HepG2 (cell line): ENCODE measurements around the gene PA2G4. TPM values are rescaled to one million over a fixed set of nuclear protein-coding genes. Genes with fewer than 3 reads are reported as not detected.

ENCODE experiments used
- ARID3A ChIP-seq: IDR thresholded peaks from 2 replicates; pipeline ENCODE4 v1.6.1; 2012; ENCODE audit warnings: low read depth, low read length, improper control_type of control experiment
- ATF3 ChIP-seq: sonication (generic); formaldehyde crosslinking; IDR thresholded peaks from 2 replicates; pipeline ENCODE4 v1.4.0; 2020; ENCODE audit warnings: missing genetic modification reagents
- ATF5 ChIP-seq: sonication (generic); formaldehyde crosslinking; IDR thresholded peaks from 2 replicates; pipeline ENCODE4 v1.4.0; 2020; ENCODE audit warnings: mild to moderate bottlenecking, low read depth, missing genetic modification reagents
- CERS6 ChIP-seq: sonication (generic); formaldehyde crosslinking; IDR thresholded peaks from 2 replicates; pipeline ENCODE4 v1.5.0; 2020; ENCODE audit warnings: missing genetic modification reagents
- DPF2 ChIP-seq: sonication (generic); formaldehyde crosslinking; IDR thresholded peaks from 2 replicates; pipeline ENCODE4 v1.4.0; 2020; ENCODE audit warnings: mild to moderate bottlenecking, low read depth, missing genetic modification reagents, borderline replicate concordance
- E2F1 ChIP-seq: sonication (generic); formaldehyde crosslinking; IDR thresholded peaks from 2 replicates; pipeline ENCODE4 v1.5.0; 2020; ENCODE audit warnings: missing genetic modification reagents
- ELF1 ChIP-seq: sonication (generic); formaldehyde crosslinking; IDR thresholded peaks from 2 replicates; pipeline ENCODE4 v1.4.0; 2020; ENCODE audit warnings: missing genetic modification reagents
- FOXK2 ChIP-seq: fragments of 450-650 bp; IDR thresholded peaks from 2 replicates; pipeline ENCODE4 v1.6.1; 2016
- MBD4 ChIP-seq: IDR thresholded peaks from 2 replicates; pipeline ENCODE4 v1.6.1; 2012; ENCODE audit warnings: low read length, inconsistent platforms, borderline replicate concordance
- MED1 ChIP-seq: sonication (generic); formaldehyde crosslinking; IDR thresholded peaks from 2 replicates; pipeline ENCODE4 v1.4.0; 2020; ENCODE audit warnings: missing genetic modification reagents
- MZF1 ChIP-seq: sonication (generic); formaldehyde crosslinking; IDR thresholded peaks from 2 replicates; pipeline ENCODE4 v1.8.1; 2023; ENCODE audit warnings: mild to moderate bottlenecking, missing genetic modification reagents, borderline replicate concordance
- SALL2 ChIP-seq: sonication (generic); formaldehyde crosslinking; IDR thresholded peaks from 2 replicates; pipeline ENCODE4 v1.8.1; 2023; ENCODE audit warnings: mild to moderate bottlenecking, missing genetic modification reagents, inconsistent platforms
- TARDBP ChIP-seq: sonication (generic); formaldehyde crosslinking; IDR thresholded peaks from 2 replicates; pipeline ENCODE4 v1.8.0; 2022; ENCODE audit warnings: mild to moderate bottlenecking, missing genetic modification reagents
- TFDP1 ChIP-seq: IDR thresholded peaks from 2 replicates; pipeline ENCODE4 v1.6.1; 2016; ENCODE audit warnings: missing compliant biosample characterization, missing genetic modification reagents, borderline replicate concordance
- TMF1 ChIP-seq: sonication (generic); formaldehyde crosslinking; IDR thresholded peaks from 2 replicates; pipeline ENCODE4 v1.8.1; 2022; ENCODE audit warnings: low read depth, missing genetic modification reagents
- ZNF205 ChIP-seq: IDR thresholded peaks from 2 replicates; pipeline ENCODE4 v1.6.1; 2018; ENCODE audit warnings: missing biosample characterization, missing genetic modification reagents
- ZNF343 ChIP-seq: sonication (generic); formaldehyde crosslinking; IDR thresholded peaks from 2 replicates; pipeline ENCODE4 v1.4.0; 2020; ENCODE audit warnings: mild to moderate bottlenecking, missing genetic modification reagents
- ZNF574 ChIP-seq: sonication (generic); formaldehyde crosslinking; IDR thresholded peaks from 2 replicates; pipeline ENCODE4 v1.4.0; 2020; ENCODE audit warnings: missing genetic modification reagents
- ZNF788 ChIP-seq: sonication (generic); formaldehyde crosslinking; IDR thresholded peaks from 2 replicates; pipeline ENCODE4 v1.5.0; 2020; ENCODE audit warnings: mild to moderate bottlenecking, missing genetic modification reagents, borderline replicate concordance
- ZNF883 ChIP-seq: sonication (generic); formaldehyde crosslinking; IDR thresholded peaks from 2 replicates; pipeline ENCODE4 v1.5.1; 2020; ENCODE audit warnings: mild to moderate bottlenecking, missing genetic modification reagents; ENCODE audit errors: not compliant biosample characterization
- polyA plus RNA-seq, 8 experiments: library from polyadenylated mRNA; depleted of rRNA in 3 of 8; stranded (reverse) in 7 of 8; unstranded in 1 of 8; fragments of >200 nt; fragmentation: Illumina TruSeq in 4 of 8; extraction: Trizol in 4 of 8; gene quantifications; 2 replicates each; pipeline versions ENCODE4 v1.2.1 to v1.2.3, GENCODE V29; 2011 to 2016; ENCODE audit warnings: low read depth in 4 of 8, missing spikeins in 1 of 8, mixed read lengths in 1 of 8; ENCODE audit not compliant: insufficient read depth in 1 of 8
- total RNA-seq, 5 experiments: library from RNA; depleted of rRNA; stranded (reverse); fragments of >200 nt; fragmentation: Illumina TruSeq; extraction: Trizol; gene quantifications; 2 replicates each; pipeline ENCODE4 v1.2.3, GENCODE V29; 2016; ENCODE audit warnings: low read depth in 1 of 5

PA2G4 gene
- total and polyA plus RNA-seq, 2 of the 13 experiments (the other 11 are each of a cell fraction or from before 2014, with no cell fraction given), result 147 to 240 TPM

- TF ChIP-seq TFDP1 (CRISPR knock-in tag) (peak; percentile 78), MZF1 (no peak), DPF2 (CRISPR knock-in tag) (no peak), FOXK2 (peak; percentile 75; the same call in 1 of the 2 replicates), ATF5 (CRISPR knock-in tag) (no peak), MED1 (peak; percentile 88), TMF1 (CRISPR knock-in tag) (peak; percentile 66; the same call in 1 of the 2 replicates), ATF3 (CRISPR knock-in tag) (no peak), ARID3A (0 out of 2 replicates have a peak, but pooled peaks have one; percentile 16), ZNF343 (peak; percentile 55; the same call in 1 of the 2 replicates), ZNF205 (CRISPR knock-in tag) (peak; percentile 55; the same call in 1 of the 2 replicates), TARDBP (CRISPR knock-in tag) (peak; percentile 95), ELF1 (CRISPR knock-in tag) (peak; percentile 99), ZNF574 (CRISPR knock-in tag) (peak; percentile 100), SALL2 (CRISPR knock-in tag) (peak; percentile 89), ZNF788 (peak; percentile 98), CERS6 (no peak), E2F1 (CRISPR knock-in tag) (peak; percentile 57), MBD4 (no peak), ZNF883 (CRISPR knock-in tag) (peak; percentile 66)
Observed at GRCh38 chr12:56117778-56118687, 13.7 kb downstream of the PA2G4 start, which contains the start of gene ZC3H10 (continued).
